RWPE1 (cell line): ENCODE measurements around the gene PCNX2.

Source experiments
- CTCF ChIA-PET: fragments of 350-600 bp; sonication (Branson Sonifier 250); formaldehyde crosslinking; extraction: SDS; loops from one replicate; lab custom pipeline; 2021; lab: Yijun Ruan, JAX
- POLR2A ChIA-PET: fragments of 400-600 bp; formaldehyde crosslinking; extraction: SDS; loops from one replicate; lab custom pipeline; 2020; ENCODE audit warnings: antibody characterized with exemption; ENCODE audit not compliant: low non-redundant PET; lab: Yijun Ruan, JAX
- DNase-seq: peaks from one replicate; pipeline ENCODE4 v3.0.0; 2012; ENCODE audit warnings: low spot score
- H3K27ac ChIP-seq: fragments of 450-650 bp; 2 replicates; pipeline ENCODE4 v1.5.1; 2017
- TF ChIP-seq, protein P1 (sequence below): fragments of 450-650 bp; conservative IDR thresholded peaks from 2 replicates; pipeline ENCODE4 v1.5.1; 2017; ENCODE audit warnings: low read depth, mild to moderate bottlenecking

Gene PCNX2

GRCh38 chr1:233211106-233211505, 84.4 kb downstream of the PCNX2 start:
- TF ChIP-seq, protein P1, sequence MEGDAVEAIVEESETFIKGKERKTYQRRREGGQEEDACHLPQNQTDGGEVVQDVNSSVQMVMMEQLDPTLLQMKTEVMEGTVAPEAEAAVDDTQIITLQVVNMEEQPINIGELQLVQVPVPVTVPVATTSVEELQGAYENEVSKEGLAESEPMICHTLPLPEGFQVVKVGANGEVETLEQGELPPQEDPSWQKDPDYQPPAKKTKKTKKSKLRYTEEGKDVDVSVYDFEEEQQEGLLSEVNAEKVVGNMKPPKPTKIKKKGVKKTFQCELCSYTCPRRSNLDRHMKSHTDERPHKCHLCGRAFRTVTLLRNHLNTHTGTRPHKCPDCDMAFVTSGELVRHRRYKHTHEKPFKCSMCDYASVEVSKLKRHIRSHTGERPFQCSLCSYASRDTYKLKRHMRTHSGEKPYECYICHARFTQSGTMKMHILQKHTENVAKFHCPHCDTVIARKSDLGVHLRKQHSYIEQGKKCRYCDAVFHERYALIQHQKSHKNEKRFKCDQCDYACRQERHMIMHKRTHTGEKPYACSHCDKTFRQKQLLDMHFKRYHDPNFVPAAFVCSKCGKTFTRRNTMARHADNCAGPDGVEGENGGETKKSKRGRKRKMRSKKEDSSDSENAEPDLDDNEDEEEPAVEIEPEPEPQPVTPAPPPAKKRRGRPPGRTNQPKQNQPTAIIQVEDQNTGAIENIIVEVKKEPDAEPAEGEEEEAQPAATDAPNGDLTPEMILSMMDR = no peak
- no peak for DNase-seq
- no peak overlapping the region for H3K27ac ChIP-seq
- POLR2A ChIA-PET = interaction anchor here (0.6 kb wide), 1 partner anchor 97 kb away, joined by 3 read pairs; no protein-coding TSS in a partner anchor
- CTCF ChIA-PET = no interaction called here

- no peak overlapping the region for H3K27ac ChIP-seq
- ChIA-PET POLR2A (no interaction called here), CTCF (no interaction called here)
- DNase-seq = no peak
- TF ChIP-seq, protein P1 = no peak
Measured at GRCh38 chr1:233209481-233209880, 86.0 kb downstream of the PCNX2 start.

GRCh38 chr1:233208687-233209086, 86.8 kb downstream of the PCNX2 start:
- TF ChIP-seq, protein P1 = no peak
- POLR2A ChIA-PET = no interaction called here
- no peak for DNase-seq
- CTCF ChIA-PET = no interaction called here
- H3K27ac ChIP-seq = no peak overlapping the region

GRCh38 chr1:233197940-233198339, 97.6 kb downstream of the PCNX2 start:
- CTCF ChIA-PET = no interaction called here
- TF ChIP-seq, protein P1 = no peak
- no peak for DNase-seq
- H3K27ac ChIP-seq = no peak overlapping the region
- POLR2A ChIA-PET = no interaction called here

GRCh38 chr1:233193741-233194140, 101.8 kb downstream of the PCNX2 start:
- TF ChIP-seq, protein P1 = no peak
- ChIA-PET POLR2A (no interaction called here), CTCF (no interaction called here)
- DNase-seq = no peak
- H3K27ac ChIP-seq = no peak overlapping the region

- ChIA-PET POLR2A (no interaction called here), CTCF (no interaction called here)
- DNase-seq = no peak
- no peak overlapping the region for H3K27ac ChIP-seq
- TF ChIP-seq, protein P1 = no peak
Measured at GRCh38 chr1:233190987-233191386, 104.5 kb downstream of the PCNX2 start.
